Pancreas (tissue), 10 donors: ENCODE data around the gene WDR20. TPM values are rescaled to one million over a fixed set of nuclear protein-coding genes. Genes with fewer than 3 reads are reported as not detected.
A peak's percentile ranks its signal among the peaks of the same experiment; 100 is the strongest.
"Not testable (repeated sequence)": the region's sequence is repeated elsewhere in the genome, so short reads cannot be mapped to it uniquely, and the experiment has no call there.

Source experiments
- ATAC-seq, 4 donors: fragments of 200-7000 bp; cut with Tn5 transposase; one replicate each; pipeline versions ENCODE4 v1.8.0 to v1.9.1; 2020; ENCODE audit warnings: mild to moderate bottlenecking in 4 of 4, moderate library complexity in 4 of 4
- DNase-seq, 6 donors: peaks; one replicate each; pipeline ENCODE4 v3.0.0-alpha.2; 2020
- FAIRE-seq: peaks from 2 replicates; lab custom pipeline; 2012; peaks lifted over from hg19 to GRCh38; lab: Jason Lieb, UNC
- H3K27ac ChIP-seq, 4 donors: fragments of 200-600 bp; sonication (generic); 1 replicate in 3 of 4; 2 replicates in 1 of 4; pipeline versions ENCODE4 v1.5.0 to v1.8.0; 2020
- H3K27me3 ChIP-seq, 4 donors: fragments of 200-600 bp; one replicate each; pipeline ENCODE4 v1.8.0; 2021
- H3K36me3 ChIP-seq, 3 donors: fragments of 200-600 bp; sonication (generic) in 1 of 3; one replicate each; pipeline versions ENCODE4 v1.5.0 to v1.8.0; 2020 to 2021
- H3K4me1 ChIP-seq, 3 donors: fragments of 200-600 bp; one replicate each; pipeline ENCODE4 v1.8.0; 2021
- H3K4me3 ChIP-seq, 4 donors: fragments of 200-600 bp; sonication (generic) in 2 of 4; one replicate each; pipeline versions ENCODE4 v1.5.0 to v1.8.0; 2020 to 2021
- H3K9me3 ChIP-seq, 4 donors: fragments of 200-600 bp; one replicate each; pipeline ENCODE4 v1.8.0; 2021
- WGBS, 2 donors: extraction: QIAGEN DNeasy Blood & Tissue Kit; methylation state at CpG; one replicate each; pipeline ENCODE4 v1.1.7; 2013; 5-methylcytosine and 5-hydroxymethylcytosine counted together
- intact Hi-C, 3 donors: fragments of 100-400 bp; cut with DNase I; formaldehyde crosslinking; loops; one replicate each; pipeline versions ENCODE4 v1.11.1 to v1.14.2; 2022
- polyA plus RNA-seq, 2 donors: library from polyadenylated mRNA; stranded (reverse); fragments of 200-250 nt; gene quantifications; one replicate each; pipeline ENCODE4 v1.2.3, GENCODE V29; 2013
- total RNA-seq, 6 donors: library from RNA; stranded (reverse); fragmentation: NEBNext Ultra II Directional in 4 of 6; extraction: Animal tissue kit (Norgen Biotek cat#: 25700) in 4 of 6; gene quantifications; one replicate each; pipeline versions ENCODE4 v1.2.1 to v1.2.4, GENCODE V29; 2021 to 2023
- TF ChIP-seq, protein P1 (sequence below), 4 donors: fragments of 200-600 bp; sonication (generic) in 3 of 4; IDR thresholded peaks; one replicate each; pipeline versions ENCODE4 v1.5.0 to v1.8.0; 2021; ENCODE audit warnings: antibody characterized with exemption in 4 of 4
- donor health status: healthy with polysubstance abuse.
- donor health status: DM: no; HTN: no; CAD: no; lungs with moderate emphysema.
- donor health status: DM: no; HTN: no; CAD: no.
- donor health status: control.
- donor health status: control.
- donor health status: Bipolar disorder and iron deficiency.
- donor health status: DM: yes; HTN: yes; CAD: no.
- donor health status: DM: no; HTN: no; CAD: no.
- donor health status: DM: no; HTN: no; CAD: no.
- donor health status: DM: yes; HTN: yes; CAD: no.

WDR20 gene
- total and polyA plus RNA-seq, 8 donors = 7.4 to 19.5 (median 14.0) TPM

DNA sequence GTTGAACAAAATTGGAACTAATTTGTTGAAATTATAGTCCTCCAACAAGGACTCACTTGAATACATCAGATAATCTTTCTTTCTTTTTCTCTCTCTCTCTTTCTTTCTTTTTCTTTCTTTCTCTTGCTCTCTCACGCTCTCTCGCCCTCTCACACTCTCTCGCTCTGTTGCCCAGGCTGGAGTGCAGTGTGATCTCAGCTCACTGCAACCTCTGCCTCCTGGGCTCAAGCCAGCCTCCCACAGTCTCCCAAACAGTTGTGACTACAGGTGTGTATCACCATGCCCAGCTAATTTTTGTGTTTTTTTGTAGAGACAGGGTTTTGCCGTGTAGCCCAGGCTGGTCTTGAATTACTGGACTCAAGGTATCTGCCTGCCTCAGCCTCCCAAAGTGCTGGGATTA, 22.8 kb downstream of the WDR20 start:
- ATAC-seq (no peak), FAIRE-seq (no peak), DNase-seq (no peak)
- H3K9me3 ChIP-seq = no peaks in the 10 kb centered on the region
- WGBS, 2 donors = 84 to 96% methylated on average over 4 of the region's 4 CpGs
- H3K27ac ChIP-seq = no peak overlapping the region
- H3K4me1 ChIP-seq = peaks cover 0 to 10% (median 9%) of the 10 kb centered on the region in 3 donors
- intact Hi-C loops = no loop called here
- no peak overlapping the region for H3K4me3 ChIP-seq
- no peaks in the 10 kb centered on the region for H3K36me3 ChIP-seq
- TF ChIP-seq, protein P1, sequence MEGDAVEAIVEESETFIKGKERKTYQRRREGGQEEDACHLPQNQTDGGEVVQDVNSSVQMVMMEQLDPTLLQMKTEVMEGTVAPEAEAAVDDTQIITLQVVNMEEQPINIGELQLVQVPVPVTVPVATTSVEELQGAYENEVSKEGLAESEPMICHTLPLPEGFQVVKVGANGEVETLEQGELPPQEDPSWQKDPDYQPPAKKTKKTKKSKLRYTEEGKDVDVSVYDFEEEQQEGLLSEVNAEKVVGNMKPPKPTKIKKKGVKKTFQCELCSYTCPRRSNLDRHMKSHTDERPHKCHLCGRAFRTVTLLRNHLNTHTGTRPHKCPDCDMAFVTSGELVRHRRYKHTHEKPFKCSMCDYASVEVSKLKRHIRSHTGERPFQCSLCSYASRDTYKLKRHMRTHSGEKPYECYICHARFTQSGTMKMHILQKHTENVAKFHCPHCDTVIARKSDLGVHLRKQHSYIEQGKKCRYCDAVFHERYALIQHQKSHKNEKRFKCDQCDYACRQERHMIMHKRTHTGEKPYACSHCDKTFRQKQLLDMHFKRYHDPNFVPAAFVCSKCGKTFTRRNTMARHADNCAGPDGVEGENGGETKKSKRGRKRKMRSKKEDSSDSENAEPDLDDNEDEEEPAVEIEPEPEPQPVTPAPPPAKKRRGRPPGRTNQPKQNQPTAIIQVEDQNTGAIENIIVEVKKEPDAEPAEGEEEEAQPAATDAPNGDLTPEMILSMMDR (IDR thresholded peaks at IDR 0.05) = no peak
- H3K27me3 ChIP-seq = no peaks in the 10 kb centered on the region

DNA sequence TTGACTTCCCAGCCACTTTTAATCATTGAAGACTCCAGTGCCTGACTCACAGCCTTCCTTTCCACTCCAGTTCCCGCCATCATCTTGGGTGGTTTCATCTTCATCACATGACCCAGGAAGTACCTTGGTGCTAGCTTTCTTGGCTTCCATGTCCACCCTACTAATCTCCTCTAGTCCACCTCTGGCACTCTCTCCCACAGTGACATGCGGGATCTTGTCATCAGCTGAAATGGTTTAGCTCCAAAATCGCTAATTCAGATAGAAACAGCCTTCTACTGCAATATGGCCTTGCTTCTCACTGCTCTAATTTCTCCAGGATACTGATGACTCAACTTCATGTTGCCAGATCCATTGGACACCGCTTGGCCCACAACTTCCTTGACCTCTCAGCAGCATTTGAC, 24.5 kb downstream of the WDR20 start:
- H3K9me3 ChIP-seq = no peaks in the 10 kb centered on the region
- ATAC-seq (peak; percentile 46 to 68 (median 52)), FAIRE-seq (no peak), DNase-seq (no peak)
- no peaks in the 10 kb centered on the region for H3K36me3 ChIP-seq
- no peak overlapping the region for H3K27ac ChIP-seq
- H3K4me3 ChIP-seq = no peak overlapping the region
- TF ChIP-seq, protein P1 (IDR thresholded peaks at IDR 0.05) = no peak
- intact Hi-C loops = no loop called here
- H3K27me3 ChIP-seq = no peaks in the 10 kb centered on the region
- 93 to 94% methylated on average over 4 of the region's 4 CpGs for WGBS, 2 donors
- peaks cover 0 to 14% (median 11%) of the 10 kb centered on the region in 3 donors for H3K4me1 ChIP-seq

DNA sequence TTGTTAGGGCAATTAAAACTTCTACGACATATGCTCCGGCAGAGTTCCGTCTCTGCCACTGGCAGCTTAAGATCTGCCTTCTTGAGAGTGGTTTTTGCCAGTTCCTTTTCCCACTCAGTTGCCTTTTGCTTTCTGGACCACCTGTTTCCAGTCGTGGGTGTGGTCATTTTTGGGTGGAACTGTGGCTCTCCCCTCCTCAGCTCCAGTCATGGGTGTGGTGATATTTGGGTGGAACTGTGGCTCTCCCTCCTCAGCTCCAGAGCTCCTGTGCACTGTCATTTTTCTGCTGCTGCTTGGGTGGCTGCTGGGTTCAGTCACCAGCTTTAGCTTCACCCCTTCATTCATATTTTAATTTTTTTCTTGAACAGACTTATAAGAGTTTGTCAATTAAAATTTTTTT, 25.3 kb downstream of the WDR20 start:
- ATAC-seq (no peak), FAIRE-seq (no peak), DNase-seq (no peak)
- H3K27me3 ChIP-seq = no peaks in the 10 kb centered on the region
- TF ChIP-seq, protein P1 (IDR thresholded peaks at IDR 0.05) = no peak
- H3K27ac ChIP-seq = no peak overlapping the region
- H3K4me1 ChIP-seq = peaks cover 0 to 14% (median 11%) of the 10 kb centered on the region in 3 donors
- H3K9me3 ChIP-seq = no peaks in the 10 kb centered on the region
- H3K36me3 ChIP-seq = no peaks in the 10 kb centered on the region
- no peak overlapping the region for H3K4me3 ChIP-seq
- intact Hi-C loops = no loop called here
- WGBS, 2 donors = 81 to 87% methylated on average over 4 of the region's 4 CpGs

- intact Hi-C loops = no loop called here
- TF ChIP-seq, protein P1 (IDR thresholded peaks at IDR 0.05) = no peak
- no peak overlapping the region for H3K27ac ChIP-seq
- FAIRE-seq = no peak
- ATAC-seq = no peak
- H3K4me1 ChIP-seq = peaks cover 0 to 14% (median 11%) of the 10 kb centered on the region in 3 donors
- no peaks in the 10 kb centered on the region for H3K36me3 ChIP-seq
- H3K4me3 ChIP-seq = no peak overlapping the region
- H3K9me3 ChIP-seq = no peaks in the 10 kb centered on the region
- no peaks in the 10 kb centered on the region for H3K27me3 ChIP-seq
- WGBS, 2 donors = 93 to 96% methylated on average over 3 of the region's 3 CpGs
- DNase-seq = no peak
These were observed 30.4 kb downstream of the WDR20 start for GRCh38 chr14:102170061-102170460.

DNA sequence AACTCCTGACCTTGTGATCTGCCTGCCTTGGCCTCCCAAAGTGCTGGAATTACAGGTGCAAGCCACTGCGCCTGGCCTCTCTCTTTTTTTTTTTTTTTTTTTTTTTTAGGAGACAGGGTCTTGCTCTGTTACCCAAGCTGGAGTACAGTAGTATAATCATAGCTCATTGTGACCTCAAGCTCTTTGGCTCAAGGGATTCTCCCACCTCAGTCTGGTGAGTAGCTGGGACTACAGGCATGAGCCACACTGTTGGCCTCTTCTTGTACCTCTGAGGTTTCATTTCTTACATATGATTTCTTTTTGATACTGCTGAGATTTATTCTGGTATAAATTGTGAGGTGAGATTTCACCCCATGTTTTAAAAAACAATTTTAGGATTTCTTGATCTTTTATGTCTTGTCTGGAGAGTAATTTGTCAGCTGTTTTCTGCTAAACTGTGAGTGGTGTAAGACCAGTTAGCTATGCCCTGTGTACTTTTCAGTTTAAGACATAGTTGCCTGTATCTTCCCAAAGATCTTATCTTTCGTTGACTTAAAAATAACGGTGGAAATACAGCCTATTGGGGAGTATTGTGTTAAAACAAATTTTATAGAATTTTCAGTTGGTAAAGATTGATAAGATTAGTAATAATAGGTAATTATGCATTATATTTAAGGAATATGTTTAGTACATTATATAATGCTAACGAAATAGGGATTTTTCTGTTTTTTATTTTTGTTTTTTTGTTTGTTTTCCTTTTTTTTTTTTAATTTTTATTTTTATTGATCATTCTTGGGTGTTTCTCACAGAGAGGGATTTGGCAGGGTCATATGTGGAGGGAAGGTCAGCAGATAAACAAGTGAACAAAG, 31.7 kb downstream of the WDR20 start:
- Histone ChIP-seq H3K27me3 (no peaks in the 10 kb centered on the region), H3K4me1 (peaks cover 0 to 12% (median 9%) of the 10 kb centered on the region in 3 donors), H3K9me3 (no peaks in the 10 kb centered on the region), H3K36me3 (no peaks in the 10 kb centered on the region), H3K4me3 (no peak overlapping the region), H3K27ac (no peak overlapping the region)
- TF ChIP-seq, protein P1 (IDR thresholded peaks at IDR 0.05) = no peak
- intact Hi-C loops = no loop called here
- no peak for FAIRE-seq
- peak in 3 of 4 donors; percentile 48 to 62 (median 50) for ATAC-seq
- DNase-seq = no peak
- 58 to 59% methylated on average over 4 of the region's 4 CpGs for WGBS, 2 donors

DNA sequence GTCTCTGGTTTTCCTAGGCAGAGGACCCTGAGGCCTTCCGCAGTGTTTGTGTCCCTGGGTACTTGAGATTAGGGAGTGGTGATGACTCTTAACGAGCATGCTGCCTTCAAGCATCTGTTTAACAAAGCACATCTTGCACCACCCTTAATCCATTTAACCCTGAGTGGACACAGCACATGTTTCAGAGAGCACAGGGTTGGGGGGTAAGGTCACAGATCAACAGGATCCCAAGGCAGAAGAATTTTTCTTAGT, 32.2 kb downstream of the WDR20 start:
- intact Hi-C loops, DNase-seq, FAIRE-seq, H3K27ac ChIP-seq, H3K4me3 ChIP-seq, ATAC-seq, H3K4me1 ChIP-seq, H3K27me3 ChIP-seq, H3K9me3 ChIP-seq, H3K36me3 ChIP-seq: not testable (repeated sequence)
- 31% methylated on average over 1 of the region's 2 CpGs; no CpG with 5 or more reads in 1 of the 2 donors for WGBS, 2 donors

DNA sequence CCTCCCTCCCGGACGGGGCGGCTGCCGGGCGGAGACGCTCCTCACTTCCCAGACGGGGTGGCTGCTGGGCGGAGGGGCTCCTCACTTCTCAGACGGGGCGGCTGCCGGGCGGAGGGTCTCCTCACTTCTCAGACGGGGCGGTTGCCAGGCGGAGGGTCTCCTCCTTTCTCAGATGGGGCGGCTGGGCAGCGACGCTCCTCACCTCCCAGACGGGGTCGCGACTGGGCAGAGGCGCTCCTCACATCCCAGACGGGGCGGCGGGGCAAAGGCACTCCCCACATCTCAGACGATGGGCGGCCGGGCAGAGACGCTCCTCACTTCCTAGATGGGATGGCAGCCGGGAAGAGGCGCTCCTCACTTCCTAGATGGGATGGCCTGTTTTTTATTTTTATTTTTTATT, 33.0 kb downstream of the WDR20 start:
- H3K9me3 ChIP-seq, H3K36me3 ChIP-seq, intact Hi-C loops, FAIRE-seq, DNase-seq, H3K4me3 ChIP-seq, ATAC-seq, H3K27me3 ChIP-seq, H3K27ac ChIP-seq, H3K4me1 ChIP-seq: not testable (repeated sequence)
- 98 to 100% methylated on average over 14 to 30 of the region's 31 CpGs for WGBS, 2 donors
